Stimulated activated CD4-positive, alpha-beta T cell treated with anti-CD3 and anti-CD28 coated beads, Interleukin-4, amount 100 ng/mL, for 1 hour (primary cell): Measurements from ENCODE around the gene KCNIP4.

Experiments used
- DNase-seq: peaks from one replicate; pipeline ENCODE4 v3.0.0-alpha.2; 2020

KCNIP4 gene

GRCh38 chr4:21320034-21320433 is 628.5 kb downstream of the KCNIP4 start:
- DNase-seq, result no peak

- DNase-seq, result no peak
Measured at GRCh38 chr4:21307709-21308108, 640.9 kb downstream of the KCNIP4 start.

- DNase-seq, result no peak
Measured at GRCh38 chr4:21304540-21304887, 644.1 kb downstream of the KCNIP4 start.

- no peak for DNase-seq
Measured at GRCh38 chr4:21290562-21290961, 658.0 kb downstream of the KCNIP4 start.

- no peak for DNase-seq
Measured at GRCh38 chr4:21276046-21276445, 672.5 kb downstream of the KCNIP4 start.

- no peak for DNase-seq
Measured at GRCh38 chr4:21271439-21272052, 677.0 kb downstream of the KCNIP4 start.

GRCh38 chr4:21248331-21248730 is 700.2 kb downstream of the KCNIP4 start:
- DNase-seq, result no peak

- DNase-seq, result no peak
Measured at GRCh38 chr4:21242163-21242562, 706.4 kb downstream of the KCNIP4 start.

- no peak for DNase-seq
Measured at GRCh38 chr4:21226637-21227538, 721.7 kb downstream of the KCNIP4 start.

GRCh38 chr4:21211846-21212245 is 736.7 kb downstream of the KCNIP4 start:
- DNase-seq, result no peak

- no peak for DNase-seq
Measured at GRCh38 chr4:21209860-21210259, 738.7 kb downstream of the KCNIP4 start.

- no peak for DNase-seq
Measured at GRCh38 chr4:21205821-21206531, 742.6 kb downstream of the KCNIP4 start.

- no peak for DNase-seq
Measured at GRCh38 chr4:21203416-21203815, 745.2 kb downstream of the KCNIP4 start.

GRCh38 chr4:21202959-21203358 is 745.6 kb downstream of the KCNIP4 start:
- no peak for DNase-seq

- DNase-seq, result no peak
Measured at GRCh38 chr4:21198683-21199082, 749.9 kb downstream of the KCNIP4 start.

GRCh38 chr4:21195682-21196081 is 752.9 kb downstream of the KCNIP4 start:
- no peak for DNase-seq

GRCh38 chr4:21192367-21192766 is 756.2 kb downstream of the KCNIP4 start:
- no peak for DNase-seq

- no peak for DNase-seq
Measured at GRCh38 chr4:21191317-21191716, 757.3 kb downstream of the KCNIP4 start.

GRCh38 chr4:21184788-21185187 is 763.8 kb downstream of the KCNIP4 start:
- DNase-seq, result no peak

GRCh38 chr4:21181716-21182115 is 766.9 kb downstream of the KCNIP4 start:
- DNase-seq, result no peak

- DNase-seq, result no peak
Measured at GRCh38 chr4:21177871-21178270, 770.7 kb downstream of the KCNIP4 start.

GRCh38 chr4:21177092-21177491 is 771.5 kb downstream of the KCNIP4 start:
- DNase-seq, result no peak

GRCh38 chr4:21167711-21168110 is 780.9 kb downstream of the KCNIP4 start:
- DNase-seq, result no peak

- no peak for DNase-seq
Measured at GRCh38 chr4:21155367-21155766, 793.2 kb downstream of the KCNIP4 start.
